GM12891 (cell line): ENCODE results near the gene TTLL8.

Source experiments
- POLR2A ChIP-seq: IDR thresholded peaks from 2 replicates; pipeline ENCODE4 v1.6.1; 2011; ENCODE audit warnings: low read depth, low read length, control low read depth
- POLR2AphosphoS5 ChIP-seq: IDR thresholded peaks from 2 replicates; pipeline ENCODE4 v1.6.1; 2011; ENCODE audit warnings: low read depth, low read length, control low read depth
- POU2F2 ChIP-seq: IDR thresholded peaks from 2 replicates; pipeline ENCODE4 v1.6.1; 2011; ENCODE audit warnings: low read depth, mild to moderate bottlenecking, control low read depth, low read length, moderate library complexity
- SPI1 ChIP-seq: IDR thresholded peaks from 2 replicates; pipeline ENCODE4 v1.6.1; 2011; ENCODE audit warnings: low read depth, low read length, control low read depth
- TAF1 ChIP-seq: IDR thresholded peaks from 2 replicates; pipeline ENCODE4 v1.6.1; 2011; ENCODE audit warnings: low read depth, low read length, control low read depth

- no peak for TF ChIP-seq TAF1
- TF ChIP-seq POLR2A: no peak
- no peak for TF ChIP-seq SPI1
- no peak for TF ChIP-seq POLR2AphosphoS5
- no peak for TF ChIP-seq POU2F2
Measured at GRCh38 chr22:50057278-50058060, 629 bp downstream of the TTLL8 start.
